ENCODE data around the gene TRMT61A.

GRCh38 chr14:103509864-103510723 is 18.9 kb upstream of the TRMT61A start:
- TF ChIP-seq EZH2 (IDR thresholded peaks at IDR 0.05): no peak
- no peak for TF ChIP-seq POLR2AphosphoS5 (IDR thresholded peaks at IDR 0.05; ENCODE audit: borderline replicate concordance, low read depth, low read length)
- TF ChIP-seq FOXP2 (optimal IDR thresholded peaks at IDR 0.05; ENCODE audit: control extremely low read depth, extremely low read length, insufficient read depth): no peak

All from SK-N-MC (cell line).